Astrocyte (in vitro differentiated cells and primary cell): Measurements from ENCODE around the gene PTPN6.

Experiments used
- CTCF ChIP-seq: IDR thresholded peaks from 2 replicates; pipeline ENCODE4 v1.5.1; 2011; ENCODE audit warnings: low read depth, mild to moderate bottlenecking, inconsistent platforms, low read length, moderate library complexity; ENCODE audit not compliant: insufficient read depth
- EZH2 ChIP-seq: IDR thresholded peaks from 2 replicates; pipeline ENCODE4 v1.6.1; 2012; ENCODE audit warnings: mild to moderate bottlenecking, low read length, inconsistent platforms; ENCODE audit not compliant: insufficient read depth

GRCh38 chr12:6974180-6974579, 23.0 kb downstream of the PTPN6 start:
- TF ChIP-seq CTCF (no peak), EZH2 (no peak)
